GM18861 (cell line): ENCODE measurements around the gene MYMK.

Source experiments
- ATAC-seq: cut with Tn5 transposase; IDR thresholded peaks from one replicate; pipeline ENCODE4 v1.9.1; 2021; ENCODE audit not compliant: unreplicated experiment

Gene MYMK

GRCh38 chr9:133470988-133471387, 53.8 kb downstream of the MYMK start:
- ATAC-seq: no peak

- ATAC-seq: no peak
These were observed 54.3 kb downstream of the MYMK start for GRCh38 chr9:133470427-133470924.

DNA sequence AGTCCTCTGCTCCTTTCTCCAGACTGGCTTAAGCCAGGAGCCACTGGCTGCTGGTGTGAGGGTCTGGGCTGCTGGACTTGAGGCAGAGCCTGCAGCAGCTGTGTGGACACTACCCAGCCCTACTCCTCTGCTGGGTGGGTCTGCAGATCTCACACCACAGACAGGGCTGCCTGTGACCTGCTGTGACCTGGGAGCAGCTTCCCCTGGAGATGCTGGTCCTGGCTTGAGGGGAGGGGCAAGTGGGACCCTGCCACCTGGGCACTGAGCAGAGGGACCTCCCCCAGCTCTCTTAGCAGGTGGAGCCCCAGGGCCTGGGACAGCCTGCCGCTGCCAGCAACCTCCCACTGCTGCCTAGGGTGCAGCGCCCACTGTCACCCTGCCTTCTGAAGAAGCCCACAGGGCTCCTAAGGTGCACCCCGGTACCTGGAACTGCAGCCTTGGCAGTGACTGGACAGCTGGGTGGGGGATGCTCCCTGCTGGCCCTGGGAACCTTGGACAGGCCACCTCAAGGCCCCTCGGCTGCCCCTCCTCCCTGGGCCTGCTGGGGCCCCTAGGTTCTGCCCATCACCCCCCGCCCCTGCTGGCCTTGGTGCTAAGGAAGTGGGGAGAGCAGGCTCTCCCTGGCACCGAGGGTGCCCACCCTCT, 55.9 kb downstream of the MYMK start:
- no peak for ATAC-seq

DNA sequence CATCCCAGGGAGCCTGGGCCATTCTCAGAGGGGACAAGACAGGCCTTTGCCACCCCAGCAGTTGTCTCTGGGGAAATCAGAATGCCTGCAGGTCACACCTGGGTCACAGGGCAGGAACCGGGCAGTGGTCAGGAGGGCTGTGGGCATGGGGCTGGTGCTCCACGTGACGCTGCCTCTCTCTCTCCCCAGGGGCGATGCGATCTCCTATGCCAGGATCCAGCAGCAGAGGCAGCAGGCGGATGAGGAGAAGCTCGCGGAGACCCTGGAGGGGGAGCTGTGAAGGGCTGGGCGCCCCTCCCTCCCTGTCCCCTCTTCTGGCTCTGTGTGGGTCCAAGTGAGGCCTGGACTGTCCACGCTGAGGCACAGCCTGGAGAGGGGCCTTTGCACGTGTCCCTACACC, 56.4 kb downstream of the MYMK start:
- no peak for ATAC-seq

DNA sequence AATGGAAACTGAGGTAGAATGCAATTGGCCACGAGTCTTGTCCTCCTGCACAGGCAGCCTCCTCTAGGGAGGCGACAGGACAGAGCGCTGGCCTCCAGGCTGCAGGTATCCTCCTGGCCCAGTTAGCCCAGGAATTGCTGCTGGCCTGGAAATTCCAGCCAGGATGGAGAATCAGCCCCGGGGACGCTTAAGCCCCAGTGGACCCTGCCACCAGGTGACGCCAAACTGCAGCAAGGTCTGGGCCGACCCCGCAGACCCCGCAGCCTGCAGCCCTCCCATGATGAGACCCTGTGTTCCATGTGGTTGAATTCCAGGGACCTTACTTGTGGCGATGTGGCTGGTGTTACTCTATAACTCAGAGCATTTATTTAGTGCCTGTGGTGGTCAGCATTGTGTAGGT, 57.7 kb downstream of the MYMK start:
- no peak for ATAC-seq

DNA sequence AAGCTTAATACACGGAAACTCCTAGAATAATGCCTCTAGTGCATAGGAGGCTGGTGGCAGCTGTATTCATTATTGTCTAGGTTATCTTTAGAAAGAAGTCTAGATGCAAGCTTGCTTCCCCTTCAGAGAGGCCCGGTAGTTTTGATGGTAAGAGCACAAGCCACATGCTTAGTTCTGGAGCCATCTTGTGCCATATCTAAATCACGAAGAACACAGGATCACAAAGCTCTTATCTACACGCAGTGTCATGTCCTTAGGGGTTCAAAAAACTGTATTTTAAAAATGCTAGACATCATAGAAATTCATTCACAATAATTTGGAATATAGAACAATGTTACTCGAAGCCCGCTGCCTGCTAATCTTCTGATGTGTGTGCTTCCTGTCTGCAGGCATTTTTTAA, 58.8 kb downstream of the MYMK start:
- ATAC-seq: no peak

- ATAC-seq: no peak
These were observed 60.1 kb downstream of the MYMK start for GRCh38 chr9:133464638-133465037.
